HEK293T (cell line): ENCODE results near the gene NEURL2.
"Not testable (repeated sequence)": the region's sequence is repeated elsewhere in the genome, so short reads cannot be mapped to it uniquely, and the experiment has no call there.

Source experiments
- CTCF ChIA-PET: fragments of 350-600 bp; formaldehyde crosslinking; extraction: SDS; loops from one replicate; lab custom pipeline; 2021; ENCODE audit warnings: antibody characterized with exemption, inconsistent platforms; lab: Yijun Ruan, JAX
- POLR2A ChIA-PET: fragments of 350-600 bp; formaldehyde crosslinking; extraction: SDS; loops from one replicate; lab custom pipeline; 2020; ENCODE audit warnings: antibody characterized with exemption, inconsistent platforms; lab: Yijun Ruan, JAX
- DNase-seq: peaks from one replicate; pipeline ENCODE4 v3.0.0; 2012; ENCODE audit warnings: mixed read lengths; ENCODE audit errors: extremely low spot score
- ARNT ChIP-seq: fragments of 450-650 bp; IDR thresholded peaks from 2 replicates; pipeline ENCODE4 v1.6.1; 2017; ENCODE audit warnings: mild to moderate bottlenecking
- BHLHE40 ChIP-seq: fragments of 450-650 bp; IDR thresholded peaks from 2 replicates; pipeline ENCODE4 v1.6.1; 2016; ENCODE audit warnings: mild to moderate bottlenecking, moderate library complexity, borderline replicate concordance
- CTBP1 ChIP-seq: fragments of 450-650 bp; IDR thresholded peaks from 2 replicates; pipeline ENCODE4 v1.6.1; 2016; ENCODE audit warnings: borderline replicate concordance
- ELF4 ChIP-seq: fragments of 450-650 bp; IDR thresholded peaks from 2 replicates; pipeline ENCODE4 v1.6.1; 2017; ENCODE audit warnings: antibody characterized with exemption
- FOXA1 ChIP-seq: fragments of 450-650 bp; IDR thresholded peaks from 2 replicates; pipeline ENCODE4 v1.6.1; 2016; ENCODE audit warnings: mild to moderate bottlenecking
- FOXK2 ChIP-seq: fragments of 450-650 bp; IDR thresholded peaks from 2 replicates; pipeline ENCODE4 v1.6.1; 2016; ENCODE audit warnings: mild to moderate bottlenecking
- FOXM1 ChIP-seq: fragments of 450-650 bp; IDR thresholded peaks from 2 replicates; pipeline ENCODE4 v1.6.1; 2017; ENCODE audit warnings: mild to moderate bottlenecking, borderline replicate concordance
- HDGF ChIP-seq: fragments of 450-650 bp; IDR thresholded peaks from 2 replicates; pipeline ENCODE4 v1.6.1; 2017; ENCODE audit warnings: antibody characterized with exemption, borderline replicate concordance
- L3MBTL2 ChIP-seq: fragments of 450-650 bp; conservative IDR thresholded peaks from 2 replicates; pipeline ENCODE4 v1.6.1; 2016; ENCODE audit warnings: mild to moderate bottlenecking
- LEF1 ChIP-seq: fragments of 450-650 bp; IDR thresholded peaks from 2 replicates; pipeline ENCODE4 v1.6.1; 2017; ENCODE audit warnings: mild to moderate bottlenecking, borderline replicate concordance
- NFRKB ChIP-seq: fragments of 450-650 bp; IDR thresholded peaks from 2 replicates; pipeline ENCODE4 v1.6.1; 2016; ENCODE audit warnings: mild to moderate bottlenecking, moderate library complexity
- SP1 ChIP-seq: fragments of 450-650 bp; IDR thresholded peaks from 2 replicates; pipeline ENCODE4 v1.6.1; 2017
- SUZ12 ChIP-seq: fragments of 450-650 bp; IDR thresholded peaks from 2 replicates; pipeline ENCODE4 v1.6.1; 2016; ENCODE audit warnings: mild to moderate bottlenecking
- TARDBP ChIP-seq: fragments of 450-650 bp; IDR thresholded peaks from 2 replicates; pipeline ENCODE4 v1.6.1; 2016
- ZNF384 ChIP-seq: fragments of 450-650 bp; IDR thresholded peaks from 2 replicates; pipeline ENCODE4 v1.6.1; 2016
- TF ChIP-seq, protein P1 (sequence below): fragments of 450-650 bp; IDR thresholded peaks from 2 replicates; pipeline ENCODE4 v1.6.1; 2016

Gene NEURL2

DNA sequence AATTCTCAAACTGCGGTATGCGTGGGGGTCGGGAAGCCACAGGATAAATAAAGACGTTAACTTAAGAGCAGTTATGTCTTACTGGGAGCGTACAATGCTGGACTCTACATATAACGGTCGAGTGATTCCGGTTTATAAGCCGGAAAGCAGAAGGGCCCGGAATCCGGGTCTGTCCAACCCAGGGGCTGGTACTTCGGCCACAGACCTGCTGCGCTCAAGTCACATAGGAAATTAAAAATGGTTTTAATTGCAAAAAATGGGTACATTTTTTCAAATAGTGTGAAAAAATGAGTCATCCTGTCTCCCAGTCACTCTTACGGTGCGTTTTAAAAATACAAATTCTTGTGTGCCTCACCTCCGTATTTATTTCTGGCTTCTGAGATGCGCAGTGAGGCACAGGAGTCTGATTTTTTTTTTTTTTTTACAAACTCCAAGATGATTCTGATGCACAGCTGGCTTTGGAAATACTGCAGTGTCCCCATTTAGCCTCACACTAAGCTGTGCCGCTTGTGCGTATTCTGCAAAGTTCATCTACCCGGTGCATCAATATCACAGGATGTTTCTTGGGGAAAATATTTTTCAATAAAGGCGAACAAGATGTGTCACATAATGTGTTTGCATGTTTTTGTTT is 44.5 kb upstream of the NEURL2 start:
- TF ChIP-seq LEF1 (no peak), BHLHE40 (no peak), CTBP1 (no peak), ELF4 (no peak), FOXK2 (no peak), SP1 (no peak), FOXA1 (no peak), L3MBTL2 (no peak), SUZ12 (no peak), FOXM1 (no peak), ZNF384 (no peak), HDGF (no peak), ARNT (no peak), NFRKB (no peak), TARDBP (no peak)
- TF ChIP-seq, protein P1, sequence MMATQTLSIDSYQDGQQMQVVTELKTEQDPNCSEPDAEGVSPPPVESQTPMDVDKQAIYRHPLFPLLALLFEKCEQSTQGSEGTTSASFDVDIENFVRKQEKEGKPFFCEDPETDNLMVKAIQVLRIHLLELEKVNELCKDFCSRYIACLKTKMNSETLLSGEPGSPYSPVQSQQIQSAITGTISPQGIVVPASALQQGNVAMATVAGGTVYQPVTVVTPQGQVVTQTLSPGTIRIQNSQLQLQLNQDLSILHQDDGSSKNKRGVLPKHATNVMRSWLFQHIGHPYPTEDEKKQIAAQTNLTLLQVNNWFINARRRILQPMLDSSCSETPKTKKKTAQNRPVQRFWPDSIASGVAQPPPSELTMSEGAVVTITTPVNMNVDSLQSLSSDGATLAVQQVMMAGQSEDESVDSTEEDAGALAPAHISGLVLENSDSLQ = no peak
- no peak for DNase-seq
- ChIA-PET CTCF (interaction anchor here (1.0 kb wide), 1 partner anchor 52 kb away, joined by 4 read pairs; no protein-coding TSS in a partner anchor), POLR2A (interaction anchor here (0.7 to 3.2 kb wide), 18 partner anchors 8 to 153 kb away, joined by 3 to 28 read pairs (median 6); partner anchors contain the start of genes UBE2C and ZNF335)

DNA sequence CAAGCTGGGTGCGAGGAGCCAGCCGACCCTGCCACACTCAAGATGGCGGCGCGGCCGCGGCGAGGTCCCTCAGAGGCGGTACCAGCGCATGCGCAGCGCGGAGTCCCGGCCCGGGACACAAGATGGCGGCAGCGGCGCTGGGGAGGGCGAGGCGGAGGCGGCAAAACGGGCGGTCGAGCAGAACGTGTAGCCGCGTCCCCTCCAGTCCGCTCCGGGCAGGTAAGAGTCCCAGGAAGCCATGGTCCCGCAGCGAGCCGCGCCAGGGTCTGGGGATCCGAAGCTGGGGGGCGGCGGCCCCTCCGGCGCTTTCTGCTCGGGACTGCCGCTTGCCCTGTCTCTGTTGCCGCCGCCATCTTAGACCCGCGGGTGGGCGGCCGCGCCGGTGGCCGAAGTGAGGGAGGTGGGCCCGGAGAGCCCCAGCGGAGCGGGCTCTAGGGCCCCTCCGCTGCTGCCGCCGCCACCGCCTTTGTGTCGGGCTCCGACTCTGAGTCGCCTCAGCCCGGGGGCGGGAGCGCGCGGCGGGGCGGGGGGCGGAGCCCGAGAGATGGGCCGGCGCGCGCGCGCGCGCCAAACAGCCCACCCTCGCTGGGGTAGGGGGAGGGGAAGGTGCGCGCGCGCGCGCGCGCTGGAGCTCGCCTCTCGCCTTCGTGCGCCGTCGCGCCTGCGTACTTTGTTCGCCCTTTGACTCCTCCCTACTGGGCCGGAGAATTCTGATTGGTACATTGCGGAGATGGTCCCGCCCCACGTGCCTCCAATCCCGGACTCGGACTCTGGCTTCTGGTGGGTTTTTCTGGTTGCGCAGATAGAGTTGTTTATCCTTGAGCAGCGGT is 43.8 kb upstream of the NEURL2 start, which contains the start of gene PCIF1:
Gene PCIF1, plus strand, starts transcription at position 98 of the 830 bp plus-strand sequence. CDS start 4,317 bp downstream, outside the sequence.
- CTCF ChIA-PET = interaction anchor here (0.5 to 1.0 kb wide), 2 partner anchors 13 to 52 kb away, joined by 3 to 4 read pairs; no protein-coding TSS in a partner anchor
- TF ChIP-seq, protein P1 = no peak
- TF ChIP-seq L3MBTL2 (0 out of 2 replicates have a peak, but pooled peaks have one; percentile 21), ELF4 (peak; percentile 71), LEF1 (peak; percentile 64; the same call in 1 of the 2 replicates)

DNA sequence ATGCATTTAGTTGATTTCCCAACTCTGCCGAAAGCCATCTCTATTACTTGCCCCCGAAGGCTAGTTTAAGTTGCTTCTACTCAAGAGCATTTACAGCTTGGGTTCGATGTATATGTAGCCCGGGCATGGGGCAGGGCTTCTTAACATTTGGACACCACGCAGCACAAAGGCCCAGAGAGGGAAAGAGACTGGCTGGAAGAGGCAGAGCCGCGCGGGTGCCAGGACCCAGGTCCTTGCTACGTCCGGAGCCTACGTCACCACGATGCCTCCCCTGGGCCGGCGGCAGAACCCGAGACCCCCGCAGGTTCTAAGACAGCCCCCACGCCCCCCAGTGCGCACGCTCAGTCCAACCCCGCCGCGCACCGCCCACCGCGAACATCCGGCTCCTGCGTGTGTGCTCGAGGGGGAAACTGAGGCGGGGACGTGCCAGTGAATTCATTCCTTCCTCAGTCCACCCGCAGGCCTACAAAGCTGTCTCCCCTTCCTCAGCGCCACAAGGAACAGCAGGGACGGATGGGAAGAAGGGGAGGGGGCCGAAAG is 43.1 kb upstream of the NEURL2 start:
- ChIA-PET CTCF (interaction anchor here (0.5 to 0.6 kb wide), 2 partner anchors 12 to 81 kb away, joined by 3 read pairs; no protein-coding TSS in a partner anchor), POLR2A (interaction anchor here (0.6 to 3.2 kb wide), 21 partner anchors 9 to 155 kb away, joined by 3 to 28 read pairs (median 7); partner anchors contain the start of genes ACOT8, UBE2C, ZNF335 and ZSWIM1)
- TF ChIP-seq FOXM1 (no peak), ELF4 (no peak), L3MBTL2 (no peak), SP1 (no peak), ZNF384 (no peak), ARNT (no peak), SUZ12 (no peak), FOXA1 (no peak), BHLHE40 (no peak), NFRKB (no peak), FOXK2 (no peak), HDGF (no peak), TARDBP (no peak), LEF1 (no peak), CTBP1 (no peak)
- TF ChIP-seq, protein P1 = no peak
- peak; percentile 54 for DNase-seq

More for the DNA sequence above, 43.8 kb upstream of the NEURL2 start, which contains the start of gene PCIF1:
- POLR2A ChIA-PET = interaction anchor here (0.6 to 3.2 kb wide), 27 partner anchors 9 to 154 kb away, joined by 3 to 28 read pairs (median 6); partner anchors contain the start of genes ACOT8, UBE2C, ZNF335 and ZSWIM1
- DNase-seq = peak; percentile 98

DNA sequence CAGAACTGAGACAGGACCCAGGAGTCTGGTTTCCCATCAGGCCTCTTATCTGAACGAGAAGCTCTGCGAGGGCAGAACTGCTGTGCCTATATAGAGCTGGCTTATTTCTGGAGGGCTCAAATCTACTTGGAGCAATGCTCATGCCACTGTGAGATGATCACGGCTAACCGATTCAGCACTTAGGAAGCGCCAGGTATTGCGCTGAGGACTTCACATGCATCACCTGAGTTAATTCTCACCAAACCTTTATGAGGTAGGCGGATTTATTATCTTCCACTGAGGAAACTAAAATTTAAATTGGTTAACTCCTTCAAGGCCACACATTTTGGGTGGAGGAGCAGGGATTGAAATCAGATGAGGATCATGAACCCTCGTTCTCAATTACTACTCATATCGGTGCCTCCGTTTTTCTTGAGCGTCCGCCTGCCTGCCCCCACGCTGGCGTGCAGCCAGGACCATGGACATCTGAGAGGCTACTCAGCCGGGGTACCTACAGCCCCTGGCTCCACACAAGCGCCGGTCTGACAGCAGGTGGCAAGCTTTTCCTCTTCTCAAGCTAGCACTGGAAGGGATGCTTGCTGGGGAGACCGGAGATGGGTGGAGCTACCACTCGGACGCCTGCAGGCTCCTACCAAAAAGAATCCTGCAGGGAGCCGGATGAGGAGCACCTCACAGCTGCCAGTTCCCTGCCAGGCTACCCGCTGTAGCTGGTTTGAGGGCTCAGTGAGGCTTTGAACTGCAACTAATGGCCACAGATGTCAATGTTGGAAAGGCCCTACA is 42.4 kb upstream of the NEURL2 start:
- CTCF ChIA-PET = interaction anchor here (0.6 to 0.8 kb wide), 2 partner anchors 80 to 81 kb away, joined by 3 read pairs; no protein-coding TSS in a partner anchor
- TF ChIP-seq ARNT (no peak), TARDBP (no peak), FOXM1 (no peak), L3MBTL2 (no peak), FOXA1 (no peak), HDGF (no peak), ZNF384 (no peak), FOXK2 (no peak), ELF4 (no peak)
- TF ChIP-seq, protein P1 = no peak
- POLR2A ChIA-PET = interaction anchor here (0.6 to 3.2 kb wide), 16 partner anchors 9 to 119 kb away, joined by 3 to 28 read pairs (median 8); partner anchors contain the start of genes ACOT8, UBE2C and ZSWIM1
- peak; percentile 63 for DNase-seq

DNA sequence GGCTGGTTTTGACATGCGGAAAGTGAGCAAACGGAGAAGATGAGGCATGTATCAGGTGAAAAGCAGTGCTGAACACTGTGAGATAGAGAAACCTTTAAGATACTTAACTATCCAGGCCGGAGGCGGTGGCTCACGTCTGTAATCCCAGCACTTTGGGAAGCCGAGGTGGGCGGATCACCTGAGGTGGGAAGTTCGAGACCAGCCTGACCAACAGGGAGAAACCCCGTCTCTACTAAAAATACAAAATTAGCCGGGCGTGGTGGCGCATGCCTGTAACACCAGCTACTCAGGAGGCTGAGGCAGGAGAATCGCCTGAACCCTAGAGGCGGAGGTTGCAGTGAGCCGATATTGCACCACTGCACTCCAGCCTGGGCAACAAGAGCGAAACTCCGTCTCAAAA is 40.7 kb upstream of the NEURL2 start:
- POLR2A ChIA-PET, CTCF ChIA-PET: not testable (repeated sequence)

More for the DNA sequence above, 40.7 kb upstream of the NEURL2 start:
- DNase-seq = not testable (repeated sequence)
